Effector memory CD8-positive, alpha-beta T cell (primary cell): ENCODE measurements around the gene SASS6.
A peak's percentile ranks its signal among the peaks of the same experiment; 100 is the strongest.

Experiments
- ATAC-seq: fragments of 150-1000 bp; cut with Tn5 transposase; replicated peaks from 2 replicates; pipeline ENCODE4 v1.10.0; 2021; ENCODE audit warnings: mild to moderate bottlenecking, moderate library complexity
- DNase-seq, 3 experiments: peaks; one replicate each; pipeline ENCODE4 v3.0.0; 2021
- H3K27ac Mint-ChIP-seq, 2 donors: one replicate each; pipeline ENCODE4 v1.8.0; 2022; ENCODE audit warnings: mild to moderate bottlenecking in 2 of 2, mixed read lengths in 2 of 2, moderate library complexity in 2 of 2
- H3K27me3 Mint-ChIP-seq, 2 donors: one replicate each; pipeline ENCODE4 v1.8.0; 2022; ENCODE audit warnings: mixed read lengths in 2 of 2
- H3K36me3 Mint-ChIP-seq: one replicate; pipeline ENCODE4 v1.8.0; 2022; ENCODE audit warnings: mild to moderate bottlenecking, moderate library complexity, mixed read lengths; ENCODE audit not compliant: insufficient read depth
- H3K4me1 Mint-ChIP-seq, 2 donors: one replicate each; pipeline ENCODE4 v1.8.0; 2022; ENCODE audit warnings: low read depth in 2 of 2, mixed read lengths in 2 of 2
- H3K4me3 Mint-ChIP-seq, 2 donors: one replicate each; pipeline ENCODE4 v1.8.0; 2022; ENCODE audit warnings: mild to moderate bottlenecking in 2 of 2, mixed read lengths in 2 of 2, moderate library complexity in 2 of 2
- H3K9me3 Mint-ChIP-seq, 2 donors: one replicate each; pipeline ENCODE4 v1.8.0; 2022; ENCODE audit warnings: mixed read lengths in 2 of 2

Gene SASS6

DNA sequence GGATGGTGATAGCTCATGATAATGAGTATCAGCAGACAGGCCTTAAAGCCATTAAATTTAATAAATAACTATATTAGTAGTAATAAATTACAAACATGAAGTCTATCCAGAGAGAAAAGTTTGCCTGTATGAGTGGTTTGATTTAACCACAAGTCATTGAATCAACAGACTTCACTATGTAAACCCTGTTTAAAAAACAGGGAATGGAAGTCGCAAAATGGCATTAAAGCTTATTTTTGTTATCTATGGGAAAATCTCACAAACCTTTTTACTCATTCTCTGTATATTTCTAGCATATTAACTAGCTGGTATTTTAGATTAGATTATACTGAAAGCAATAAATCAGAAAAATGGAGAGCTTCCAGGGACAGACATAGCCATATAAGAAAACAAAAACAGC, 45.3 kb downstream of the SASS6 start:
- DNase-seq = no peak
- no peak for ATAC-seq
- Mint-ChIP-seq H3K36me3 (peaks cover 29% of the 10 kb centered on the region), H3K9me3 (no peaks in the 10 kb centered on the region), H3K27ac (no peak overlapping the region), H3K27me3 (no peaks in the 10 kb centered on the region), H3K4me1 (no peaks in the 10 kb centered on the region), H3K4me3 (no peak overlapping the region)

DNA sequence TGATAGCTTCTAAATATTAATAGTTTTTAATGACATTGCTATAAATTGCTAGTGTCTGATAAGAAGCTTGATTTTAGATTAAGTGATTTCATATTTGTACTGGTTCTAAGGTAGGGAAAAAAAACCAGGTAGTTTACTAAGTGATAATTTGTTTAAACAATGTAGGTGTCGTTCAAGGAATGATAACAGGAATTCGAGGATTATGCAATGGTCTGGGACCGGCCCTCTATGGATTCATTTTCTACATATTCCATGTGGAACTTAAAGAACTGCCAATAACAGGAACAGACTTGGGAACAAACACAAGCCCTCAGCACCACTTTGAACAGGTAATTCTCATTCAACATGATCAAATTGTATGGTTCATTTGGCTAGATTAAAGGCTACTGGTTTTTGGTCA, 52.4 kb downstream of the SASS6 start:
- no peak overlapping the region for H3K27ac Mint-ChIP-seq
- H3K36me3 Mint-ChIP-seq = peaks cover 60% of the 10 kb centered on the region
- H3K9me3 Mint-ChIP-seq = no peaks in the 10 kb centered on the region
- H3K27me3 Mint-ChIP-seq = no peaks in the 10 kb centered on the region
- H3K4me1 Mint-ChIP-seq = no peaks in the 10 kb centered on the region
- H3K4me3 Mint-ChIP-seq = no peak overlapping the region
- no peak for ATAC-seq
- DNase-seq = no peak

DNA sequence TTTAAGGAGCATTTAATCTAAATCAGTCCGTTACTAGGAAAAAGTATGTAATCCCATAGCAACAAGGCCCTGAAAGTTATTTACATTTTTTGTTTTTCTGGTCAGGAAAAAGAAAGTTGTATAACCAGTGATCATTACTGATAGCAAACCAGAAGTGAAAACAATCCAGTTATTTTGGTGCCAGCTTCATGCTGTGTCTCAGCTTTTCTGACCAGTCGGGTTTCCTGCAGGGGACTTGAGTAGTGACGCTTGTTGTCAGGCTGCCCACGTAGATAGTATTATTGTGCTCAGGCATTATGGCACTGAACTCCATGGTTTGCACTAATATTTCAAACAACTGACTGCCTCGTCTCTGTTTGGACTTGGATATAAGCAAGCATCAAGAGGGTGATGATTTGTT, 55.2 kb downstream of the SASS6 start:
- Mint-ChIP-seq H3K9me3 (no peaks in the 10 kb centered on the region), H3K4me3 (no peak overlapping the region), H3K4me1 (peaks cover 0 to 10% of the 10 kb centered on the region in 2 donors), H3K27ac (no peak overlapping the region), H3K27me3 (no peaks in the 10 kb centered on the region), H3K36me3 (peaks cover 71% of the 10 kb centered on the region)
- DNase-seq = no peak
- no peak for ATAC-seq

DNA sequence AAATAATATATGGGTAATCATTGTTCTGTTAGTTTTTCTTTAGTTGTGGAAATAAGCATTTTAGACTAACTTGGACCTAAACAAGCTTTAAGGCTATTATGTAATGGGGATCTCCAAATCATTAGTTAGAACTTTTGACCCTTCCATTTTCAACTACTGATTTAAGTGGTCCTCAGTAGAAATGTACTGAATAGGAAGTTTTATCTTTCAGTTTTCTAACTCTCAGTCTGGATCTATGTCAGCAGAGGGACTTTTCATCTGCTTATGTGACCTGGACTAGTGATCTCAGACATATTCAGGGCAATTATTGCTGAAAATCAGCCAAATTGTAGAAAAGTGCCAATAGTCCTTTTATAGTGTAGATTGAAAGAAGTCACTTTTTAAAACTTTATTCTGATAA, 56.0 kb downstream of the SASS6 start:
- DNase-seq (no peak), ATAC-seq (no peak)
- Mint-ChIP-seq H3K9me3 (no peaks in the 10 kb centered on the region), H3K27ac (peak overlapping the region; percentile 82 to 86), H3K36me3 (peaks cover 71% of the 10 kb centered on the region), H3K27me3 (no peaks in the 10 kb centered on the region), H3K4me3 (no peak overlapping the region), H3K4me1 (peaks cover 0 to 10% of the 10 kb centered on the region in 2 donors)

DNA sequence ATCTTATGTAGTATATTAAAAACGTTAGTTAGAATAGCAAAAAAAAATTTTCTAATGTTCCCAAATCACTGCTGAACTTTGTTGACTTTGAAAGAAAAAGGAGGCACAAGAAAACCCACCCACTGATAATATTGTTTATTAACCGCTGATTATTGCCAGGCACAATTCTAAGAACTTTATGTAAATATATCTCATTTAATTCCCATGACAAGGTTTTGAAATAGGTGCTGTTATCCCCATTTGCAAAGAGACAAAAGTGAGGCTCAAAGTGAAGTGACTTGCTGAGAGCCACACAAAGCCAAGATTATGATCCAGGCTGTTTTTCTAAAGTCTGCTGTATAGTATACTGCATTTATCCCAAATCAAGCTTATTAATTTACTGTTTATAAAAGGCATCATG, 56.4 kb downstream of the SASS6 start:
- H3K36me3 Mint-ChIP-seq = peaks cover 70% of the 10 kb centered on the region
- H3K27me3 Mint-ChIP-seq = no peaks in the 10 kb centered on the region
- no peaks in the 10 kb centered on the region for H3K9me3 Mint-ChIP-seq
- H3K27ac Mint-ChIP-seq = peak overlapping the region; percentile 82 to 86
- no peak overlapping the region for H3K4me3 Mint-ChIP-seq
- peaks cover 0 to 10% of the 10 kb centered on the region in 2 donors for H3K4me1 Mint-ChIP-seq
- no peak for DNase-seq
- no peak for ATAC-seq

DNA sequence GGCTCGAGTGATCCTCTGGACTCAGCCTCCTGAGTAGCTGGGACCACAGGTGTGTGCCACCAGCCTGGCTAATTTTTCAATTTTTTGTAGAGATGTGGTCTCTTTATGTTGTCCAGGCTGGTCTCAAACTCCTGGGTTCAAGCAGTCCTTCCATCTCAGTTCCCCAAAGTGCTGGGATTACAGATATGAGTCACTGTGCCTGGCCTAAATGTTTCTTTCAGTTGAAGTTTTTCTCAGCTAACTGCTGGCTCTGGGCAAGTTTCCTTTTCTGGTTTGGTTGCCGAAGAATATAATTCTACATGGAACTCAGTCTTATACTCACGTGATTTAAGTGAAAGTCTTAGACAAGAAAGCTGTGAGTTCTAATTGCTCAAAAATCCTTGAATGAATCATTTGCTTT, 57.0 kb downstream of the SASS6 start:
- Mint-ChIP-seq H3K36me3 (peaks cover 76% of the 10 kb centered on the region), H3K9me3 (no peaks in the 10 kb centered on the region), H3K4me1 (peaks cover 0 to 10% of the 10 kb centered on the region in 2 donors), H3K4me3 (no peak overlapping the region), H3K27me3 (no peaks in the 10 kb centered on the region), H3K27ac (peak overlapping the region; percentile 82 to 86)
- no peak for DNase-seq
- ATAC-seq = no peak

DNA sequence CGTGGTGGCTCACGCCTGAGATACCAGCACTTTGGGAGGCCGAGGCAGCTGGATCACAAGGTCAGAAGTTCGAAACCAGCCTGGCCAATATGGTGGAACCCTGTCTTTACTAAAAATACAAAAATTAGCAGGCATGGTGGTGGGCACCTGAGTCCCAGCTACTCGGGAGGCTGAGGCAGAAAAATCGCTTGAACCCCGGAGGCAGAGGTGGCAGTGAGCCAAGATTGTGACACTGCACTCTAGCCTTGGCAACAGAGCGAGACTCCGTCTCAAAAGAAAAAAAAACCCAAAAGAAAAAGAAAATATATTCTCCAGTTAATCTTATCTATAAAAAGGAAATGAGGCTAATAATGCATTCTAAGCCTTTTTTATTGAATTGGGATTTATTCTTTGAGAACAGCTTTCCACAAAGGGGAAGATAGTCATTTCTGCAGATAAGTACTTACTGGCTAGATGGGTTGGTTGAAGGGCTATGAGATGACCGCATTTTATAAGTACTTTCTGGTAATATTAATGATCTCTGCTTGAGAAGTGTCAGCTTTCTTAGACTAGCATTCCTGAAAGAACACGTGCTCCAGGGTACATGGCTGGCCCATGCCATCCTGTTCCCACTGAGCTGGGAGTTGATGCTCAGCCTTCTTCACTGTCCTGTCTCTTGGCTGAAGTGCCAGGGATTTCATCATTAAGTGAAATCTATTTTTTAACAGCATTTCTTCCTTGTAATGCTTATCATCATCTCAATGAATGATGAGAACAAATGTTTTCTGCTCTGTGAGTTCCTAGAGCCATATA, 57.9 kb downstream of the SASS6 start:
- ATAC-seq (no peak), DNase-seq (no peak)
- Mint-ChIP-seq H3K27ac (peak overlapping the region; percentile 82 to 86), H3K4me1 (peaks cover 0 to 20% of the 10 kb centered on the region in 2 donors), H3K36me3 (peaks cover 75% of the 10 kb centered on the region), H3K27me3 (no peaks in the 10 kb centered on the region), H3K4me3 (no peak overlapping the region), H3K9me3 (no peaks in the 10 kb centered on the region)

DNA sequence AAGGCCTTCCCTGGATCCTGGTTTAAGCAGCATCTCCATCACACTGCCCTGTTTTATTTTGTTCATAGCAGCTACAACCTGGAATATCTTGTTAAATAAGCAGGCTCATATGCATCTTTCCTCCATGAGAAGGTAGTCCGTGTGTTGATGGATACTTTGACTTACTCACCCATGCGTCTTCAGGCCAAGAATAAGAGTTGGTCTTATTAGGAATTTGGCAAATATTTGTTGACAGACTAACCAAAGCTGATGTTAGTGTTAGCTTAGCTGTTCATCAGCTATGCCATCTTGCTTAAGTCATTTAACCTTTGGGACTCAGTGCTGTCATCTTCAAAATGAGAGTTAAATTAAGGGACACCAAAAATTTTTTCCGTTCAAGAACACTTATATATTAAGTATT, 59.2 kb downstream of the SASS6 start:
- Mint-ChIP-seq H3K27me3 (no peaks in the 10 kb centered on the region), H3K4me3 (no peak overlapping the region), H3K36me3 (peaks cover 75% of the 10 kb centered on the region), H3K4me1 (peaks cover 0 to 24% of the 10 kb centered on the region in 2 donors), H3K27ac (peak overlapping the region; percentile 12 to 17), H3K9me3 (no peaks in the 10 kb centered on the region)
- DNase-seq = no peak
- no peak for ATAC-seq

DNA sequence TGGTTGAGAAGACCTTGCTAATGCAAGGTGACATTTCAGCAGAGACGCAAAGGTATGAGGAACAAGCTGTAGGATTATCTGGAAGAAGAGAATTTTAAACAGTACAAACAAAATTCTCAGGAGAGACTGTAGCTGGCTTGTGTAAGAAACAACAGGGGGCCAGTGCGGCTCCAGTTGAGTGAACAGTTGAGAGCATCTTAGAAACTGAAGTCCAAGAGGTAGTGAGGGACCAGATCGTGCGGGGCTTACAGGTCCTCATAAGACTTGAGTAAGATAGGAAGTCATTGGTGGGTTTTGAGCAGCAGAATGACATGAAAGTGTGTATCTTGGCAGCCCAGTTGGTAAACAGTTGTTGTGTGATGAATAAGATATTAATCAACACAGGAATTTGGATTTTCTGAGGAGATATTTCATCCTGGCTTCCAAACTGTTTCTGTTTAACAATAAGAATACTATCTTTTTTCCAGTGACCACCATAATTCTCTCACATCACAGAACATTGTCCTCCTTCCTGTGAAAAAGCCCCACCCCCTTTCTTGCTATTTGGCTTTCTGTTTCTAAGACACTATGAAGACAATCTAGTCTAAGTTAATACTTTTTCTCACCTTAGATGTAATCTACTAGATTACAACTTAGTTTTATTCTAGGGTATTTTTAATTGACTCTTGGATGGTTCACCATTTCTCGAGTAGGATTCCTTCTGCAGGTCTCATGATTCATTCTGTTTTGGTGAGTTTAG, 62.4 kb downstream of the SASS6 start:
- ATAC-seq (no peak), DNase-seq (no peak)
- no peak overlapping the region for H3K4me3 Mint-ChIP-seq
- peaks cover 6 to 32% of the 10 kb centered on the region in 2 donors for H3K4me1 Mint-ChIP-seq
- peaks cover 87% of the 10 kb centered on the region for H3K36me3 Mint-ChIP-seq
- no peaks in the 10 kb centered on the region for H3K27me3 Mint-ChIP-seq
- H3K27ac Mint-ChIP-seq = peak overlapping the region in 1 of 2 donors; percentile 80
- no peaks in the 10 kb centered on the region for H3K9me3 Mint-ChIP-seq

DNA sequence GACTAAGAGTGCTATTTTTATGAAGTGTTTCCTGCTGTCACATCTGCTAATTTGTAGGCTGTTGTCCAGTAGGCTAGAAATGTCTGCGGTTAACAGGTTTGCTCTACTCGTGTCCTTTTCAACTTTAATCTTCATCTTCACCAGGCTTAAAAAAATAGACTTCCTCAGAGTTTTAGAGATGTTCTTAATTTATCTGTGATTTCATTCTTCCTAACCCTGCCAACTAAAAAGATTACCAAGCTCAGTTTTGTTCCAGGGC, 66.8 kb downstream of the SASS6 start:
- no peaks in the 10 kb centered on the region for H3K9me3 Mint-ChIP-seq
- H3K36me3 Mint-ChIP-seq = peaks cover 93% of the 10 kb centered on the region
- H3K4me3 Mint-ChIP-seq = peak overlapping the region in 1 of 2 donors; percentile 49
- no peak for ATAC-seq
- no peak for DNase-seq
- H3K27me3 Mint-ChIP-seq = no peaks in the 10 kb centered on the region
- peaks cover 17 to 49% of the 10 kb centered on the region in 2 donors for H3K4me1 Mint-ChIP-seq
- H3K27ac Mint-ChIP-seq = peak overlapping the region; percentile 86 to 89

DNA sequence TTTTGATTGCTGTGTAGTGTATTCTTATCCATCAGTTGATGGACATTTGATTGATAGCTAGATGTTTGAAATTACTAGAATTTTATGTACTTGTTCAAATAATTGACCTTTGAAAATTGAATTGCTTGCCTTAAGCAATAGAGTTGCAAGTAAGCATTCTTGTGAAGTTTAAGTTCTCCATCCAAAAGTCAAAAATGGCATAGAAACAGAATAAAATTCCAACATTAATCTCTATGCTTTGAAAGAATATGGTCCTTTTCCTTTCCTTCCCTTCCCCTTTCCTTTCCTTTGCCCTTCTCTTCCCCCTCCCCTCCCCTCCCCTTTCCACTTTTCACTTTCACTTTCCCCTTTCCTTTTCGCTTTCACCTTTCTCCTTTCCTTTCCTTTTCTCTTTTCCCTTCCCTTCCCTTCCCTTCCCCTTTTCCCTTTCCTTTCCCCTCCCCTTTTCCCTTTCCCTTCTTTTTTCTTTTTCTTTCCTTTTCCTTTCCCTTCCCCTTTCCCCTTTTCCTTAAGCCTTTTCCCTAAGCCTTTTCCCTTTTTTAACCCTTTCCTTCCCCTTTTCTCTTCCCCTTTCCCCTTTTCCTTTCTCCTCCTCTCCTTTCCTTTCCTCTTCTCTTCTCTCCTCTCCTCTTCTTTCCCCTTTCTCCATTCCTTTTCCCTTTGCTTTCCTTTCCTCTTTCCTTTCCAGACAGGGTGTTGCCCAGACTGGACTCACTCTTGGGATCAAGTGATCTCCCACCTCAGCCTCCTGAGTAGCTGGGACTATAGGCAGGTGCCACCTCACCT, 67.4 kb downstream of the SASS6 start:
- H3K4me1 Mint-ChIP-seq = peaks cover 17 to 49% of the 10 kb centered on the region in 2 donors
- H3K4me3 Mint-ChIP-seq = peak overlapping the region; percentile 20 to 49
- DNase-seq = no peak
- H3K27me3 Mint-ChIP-seq = no peaks in the 10 kb centered on the region
- H3K9me3 Mint-ChIP-seq = no peaks in the 10 kb centered on the region
- no peak for ATAC-seq
- H3K36me3 Mint-ChIP-seq = peaks cover 95% of the 10 kb centered on the region
- peak overlapping the region; percentile 86 to 89 for H3K27ac Mint-ChIP-seq

DNA sequence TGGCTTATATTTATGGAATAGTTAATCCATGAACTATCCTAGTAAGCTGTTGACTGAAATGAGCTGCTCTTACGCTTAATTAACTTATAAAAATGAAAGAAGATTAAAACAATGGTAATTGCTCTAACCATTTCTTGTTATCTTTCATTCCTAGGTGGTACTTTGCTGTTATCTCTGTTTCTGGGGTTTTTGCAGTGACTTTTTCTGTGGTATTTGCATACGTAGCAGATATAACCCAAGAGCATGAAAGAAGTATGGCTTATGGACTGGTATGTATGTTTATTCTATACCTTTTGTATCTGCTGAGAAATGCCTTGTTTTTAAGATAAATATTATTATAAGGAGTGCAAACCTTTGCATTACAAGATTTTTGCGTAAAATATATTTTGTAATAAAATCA, 71.0 kb downstream of the SASS6 start:
- Mint-ChIP-seq H3K27me3 (no peaks in the 10 kb centered on the region), H3K4me3 (no peak overlapping the region), H3K9me3 (no peaks in the 10 kb centered on the region), H3K27ac (no peak overlapping the region), H3K36me3 (peaks cover 94% of the 10 kb centered on the region), H3K4me1 (peaks cover 20 to 43% of the 10 kb centered on the region in 2 donors)
- ATAC-seq (no peak), DNase-seq (no peak)

DNA sequence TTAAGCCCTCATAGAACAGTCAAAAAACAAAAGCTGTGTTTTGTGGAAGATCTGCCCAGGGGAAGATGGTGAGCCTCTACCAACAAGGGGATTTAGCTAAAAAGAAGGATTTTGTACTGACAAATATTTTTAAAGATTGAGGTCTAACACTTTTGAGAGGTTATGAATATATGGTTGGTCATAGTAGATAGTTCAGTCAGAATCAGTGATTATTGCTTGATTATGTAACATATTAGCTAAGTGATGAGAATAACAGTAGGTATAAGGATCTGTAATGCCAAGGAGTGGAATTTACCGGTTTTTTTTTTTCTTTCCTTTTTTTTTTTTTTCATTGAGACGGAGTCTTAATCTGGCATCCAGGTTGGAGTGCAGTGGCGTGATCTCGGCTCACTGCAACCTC, 79.0 kb downstream of the SASS6 start:
- no peaks in the 10 kb centered on the region for H3K9me3 Mint-ChIP-seq
- no peak for ATAC-seq
- H3K27ac Mint-ChIP-seq = no peak overlapping the region
- no peak for DNase-seq
- no peak overlapping the region for H3K4me3 Mint-ChIP-seq
- peaks cover 52% of the 10 kb centered on the region for H3K36me3 Mint-ChIP-seq
- peaks cover 18 to 42% of the 10 kb centered on the region in 2 donors for H3K4me1 Mint-ChIP-seq
- H3K27me3 Mint-ChIP-seq = no peaks in the 10 kb centered on the region
